GM21529 (cell line): ENCODE data around the gene DNAJC11.
"Not testable (repeated sequence)": the region's sequence is repeated elsewhere in the genome, so short reads cannot be mapped to it uniquely, and the experiment has no call there.

Experiments
- ATAC-seq: cut with Tn5 transposase; IDR thresholded peaks from one replicate; pipeline ENCODE4 v1.9.1; 2021; ENCODE audit not compliant: unreplicated experiment

Gene DNAJC11, protein sequence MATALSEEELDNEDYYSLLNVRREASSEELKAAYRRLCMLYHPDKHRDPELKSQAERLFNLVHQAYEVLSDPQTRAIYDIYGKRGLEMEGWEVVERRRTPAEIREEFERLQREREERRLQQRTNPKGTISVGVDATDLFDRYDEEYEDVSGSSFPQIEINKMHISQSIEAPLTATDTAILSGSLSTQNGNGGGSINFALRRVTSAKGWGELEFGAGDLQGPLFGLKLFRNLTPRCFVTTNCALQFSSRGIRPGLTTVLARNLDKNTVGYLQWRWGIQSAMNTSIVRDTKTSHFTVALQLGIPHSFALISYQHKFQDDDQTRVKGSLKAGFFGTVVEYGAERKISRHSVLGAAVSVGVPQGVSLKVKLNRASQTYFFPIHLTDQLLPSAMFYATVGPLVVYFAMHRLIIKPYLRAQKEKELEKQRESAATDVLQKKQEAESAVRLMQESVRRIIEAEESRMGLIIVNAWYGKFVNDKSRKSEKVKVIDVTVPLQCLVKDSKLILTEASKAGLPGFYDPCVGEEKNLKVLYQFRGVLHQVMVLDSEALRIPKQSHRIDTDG

GRCh38 chr1:6701437-6702153 lies at the start of gene DNAJC11:
TSS of gene DNAJC11 (minus strand) at chr1:6701816. CDS start at chr1:6701800, 16 bp downstream.
- peak; percentile 92 for ATAC-seq

DNA sequence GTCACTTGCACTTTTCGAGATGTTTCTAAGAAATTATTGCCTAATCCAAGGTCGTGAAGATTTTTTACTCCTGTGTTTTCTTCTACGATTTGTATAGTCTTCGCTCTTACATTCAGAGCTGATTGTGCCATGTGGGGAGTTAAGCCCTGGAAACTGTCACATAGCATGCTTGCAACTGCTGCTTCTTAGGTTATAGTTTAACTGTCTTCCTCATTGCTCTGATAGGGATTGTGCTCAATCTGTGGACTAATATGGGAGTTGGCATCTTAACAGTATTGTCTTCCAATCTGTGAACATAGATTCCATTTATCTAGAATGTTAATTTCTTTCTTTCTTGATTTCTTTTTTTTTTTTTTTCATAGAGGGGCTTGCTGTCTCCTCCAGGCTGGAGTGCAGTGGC lies 48.9 kb upstream of the DNAJC11 start:
- no peak for ATAC-seq

DNA sequence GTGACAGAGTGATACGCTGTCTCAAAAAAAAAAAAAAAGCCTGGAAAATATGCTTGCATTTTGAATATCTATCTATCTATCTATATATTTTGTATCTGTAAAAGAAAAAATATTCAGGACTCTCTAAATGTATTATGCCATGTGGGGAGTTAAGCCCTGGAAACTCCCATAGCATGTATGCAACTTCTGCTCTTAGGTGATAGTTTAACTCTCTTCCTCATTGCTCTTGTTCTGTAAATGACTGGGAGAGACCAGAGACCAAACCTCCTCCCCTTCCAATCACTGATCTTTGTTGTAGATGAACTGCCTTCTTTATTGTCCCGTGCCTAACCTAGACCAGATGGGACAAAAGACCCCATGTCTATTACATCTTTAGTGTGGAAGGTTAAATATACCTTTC lies 46.1 kb upstream of the DNAJC11 start:
- no peak for ATAC-seq

DNA sequence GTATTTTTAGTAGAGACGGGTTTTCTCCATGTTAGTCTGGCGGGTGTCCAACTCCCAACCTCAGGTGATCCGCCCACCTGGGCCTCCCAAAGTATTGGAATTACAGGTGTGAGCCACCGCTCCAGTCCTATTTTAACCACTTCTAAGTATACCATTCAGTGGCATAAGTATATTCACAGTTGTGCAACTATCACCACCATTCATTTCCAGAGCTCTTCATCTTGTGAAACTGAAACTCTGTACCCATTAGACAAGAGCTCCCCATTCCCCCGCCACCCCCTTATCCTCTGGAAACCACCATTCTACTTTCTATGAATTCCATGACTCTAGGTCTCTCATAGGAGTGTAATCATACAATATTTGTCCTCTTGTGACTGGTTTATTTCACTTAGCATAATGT lies 43.5 kb upstream of the DNAJC11 start:
- no peak for ATAC-seq

- peak; percentile 47 for ATAC-seq
Measured at GRCh38 chr1:6743189-6744101, 41.8 kb upstream of the DNAJC11 start.

DNA sequence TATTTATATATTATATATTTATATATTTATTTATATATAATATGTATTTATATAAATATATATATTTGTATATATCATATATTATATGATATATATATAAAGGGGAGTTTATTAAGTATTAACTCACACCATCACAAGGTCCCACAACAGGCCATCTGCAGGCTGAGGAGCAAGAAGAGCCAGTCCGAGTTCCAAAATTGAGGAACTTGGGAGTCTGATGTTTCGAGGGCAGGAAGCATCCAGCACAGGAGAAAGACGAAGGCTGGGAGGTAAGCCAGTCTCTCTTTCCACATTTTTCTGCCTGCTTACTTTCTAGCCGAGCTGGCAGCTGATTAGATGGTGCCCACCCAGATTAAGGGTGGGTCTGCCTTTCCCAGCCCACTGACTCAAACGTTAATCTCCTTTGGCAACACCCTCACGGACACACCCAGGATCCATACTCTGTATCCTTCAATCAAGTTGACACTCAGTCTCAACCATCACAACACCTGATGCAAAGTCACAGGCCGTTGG lies 41.1 kb upstream of the DNAJC11 start:
- ATAC-seq: not testable (repeated sequence)

GRCh38 chr1:6738987-6739676 lies 37.5 kb upstream of the DNAJC11 start:
- no peak for ATAC-seq

DNA sequence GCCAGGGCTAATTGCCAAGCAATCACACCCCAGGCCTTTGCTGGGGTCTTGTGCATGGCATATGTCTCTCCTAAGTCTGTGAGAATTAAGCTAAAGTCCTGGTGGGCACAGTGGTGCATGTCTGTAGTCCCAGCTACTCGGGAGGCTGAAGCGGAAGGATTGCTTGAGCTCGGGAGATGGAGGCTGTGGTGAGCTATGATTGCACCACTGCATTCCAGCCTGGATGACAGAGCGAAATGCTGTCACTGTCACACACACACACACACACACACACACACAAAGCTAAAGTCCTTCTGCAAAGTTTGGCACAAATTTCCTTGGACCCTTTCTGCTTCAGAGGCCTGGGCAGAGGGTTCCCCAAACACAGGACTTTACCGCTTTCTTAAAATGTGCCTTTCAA lies 31.3 kb upstream of the DNAJC11 start:
- ATAC-seq: no peak

- ATAC-seq: no peak
Measured at GRCh38 chr1:6731905-6732304, 30.3 kb upstream of the DNAJC11 start.

DNA sequence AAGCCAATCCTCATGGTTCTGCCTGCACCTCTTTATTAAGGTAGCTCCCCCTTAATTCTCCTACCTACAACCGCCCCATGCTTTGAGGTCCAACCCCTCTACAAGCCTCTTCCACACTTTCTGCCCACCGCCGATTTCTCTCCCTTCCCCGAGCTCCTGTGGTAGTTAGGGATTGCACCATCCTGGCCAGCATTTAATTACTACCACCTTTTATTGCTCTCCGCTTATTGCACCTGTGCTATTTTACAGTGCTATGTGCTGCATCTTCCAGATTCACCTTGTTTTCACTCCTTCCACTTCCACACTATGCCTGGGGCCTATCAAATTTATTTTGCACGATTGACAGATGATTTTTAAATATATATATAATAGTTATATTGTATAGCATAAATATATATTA lies 29.3 kb upstream of the DNAJC11 start:
- no peak for ATAC-seq

GRCh38 chr1:6730473-6730872 lies 28.9 kb upstream of the DNAJC11 start:
- ATAC-seq: no peak

GRCh38 chr1:6727535-6727934 lies 25.9 kb upstream of the DNAJC11 start:
- no peak for ATAC-seq

DNA sequence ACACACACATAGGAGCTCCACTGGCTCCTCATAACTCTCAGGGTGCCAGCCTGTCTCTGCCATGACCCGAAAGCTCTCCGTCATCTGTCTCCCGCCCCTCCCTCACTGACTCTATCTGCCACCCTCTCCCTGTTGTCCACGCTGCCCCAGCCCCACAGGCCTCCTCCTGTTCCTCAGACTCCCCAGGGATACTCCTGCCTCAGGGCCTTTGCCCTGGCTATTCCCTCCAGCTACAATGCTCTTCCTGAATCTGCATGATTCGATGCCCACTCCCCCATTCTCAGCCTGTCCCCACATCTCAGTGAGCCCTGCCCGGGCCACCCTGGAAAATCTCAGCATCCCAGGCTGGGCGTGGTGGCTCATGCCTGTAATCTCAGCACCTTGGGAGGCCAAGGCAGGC lies 24.6 kb upstream of the DNAJC11 start:
- no peak for ATAC-seq

DNA sequence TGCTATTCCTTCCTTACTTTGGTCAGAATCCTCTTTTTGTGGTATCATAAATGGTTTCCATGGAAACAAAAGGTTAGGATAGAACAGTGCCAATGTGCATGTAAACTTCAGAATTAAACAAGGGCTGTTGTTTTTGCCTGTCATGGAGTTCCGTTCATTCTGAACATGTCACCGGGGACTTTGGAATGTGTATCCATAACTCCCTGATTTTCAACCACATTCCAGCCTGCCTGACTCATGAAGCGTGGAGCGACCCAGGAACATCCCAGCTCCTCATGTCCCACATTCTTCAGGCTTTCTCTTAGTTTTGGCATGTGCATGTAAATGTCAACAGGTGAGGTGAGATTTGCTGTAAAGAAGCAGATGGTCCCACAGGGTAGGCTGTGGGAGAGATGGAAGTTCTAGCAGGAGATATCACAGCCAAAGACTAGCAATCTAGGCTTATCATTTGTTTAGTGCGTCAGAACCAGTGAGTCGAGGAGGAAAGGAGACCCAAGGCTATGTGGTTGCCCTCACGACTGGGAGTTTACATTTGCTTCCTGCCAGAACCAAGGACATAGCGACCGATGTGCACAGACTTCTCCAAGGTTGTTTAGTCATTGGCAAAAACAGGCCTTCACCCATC lies 23.0 kb upstream of the DNAJC11 start:
- no peak for ATAC-seq

- no peak for ATAC-seq
Measured at GRCh38 chr1:6723621-6724428, 22.2 kb upstream of the DNAJC11 start.

DNA sequence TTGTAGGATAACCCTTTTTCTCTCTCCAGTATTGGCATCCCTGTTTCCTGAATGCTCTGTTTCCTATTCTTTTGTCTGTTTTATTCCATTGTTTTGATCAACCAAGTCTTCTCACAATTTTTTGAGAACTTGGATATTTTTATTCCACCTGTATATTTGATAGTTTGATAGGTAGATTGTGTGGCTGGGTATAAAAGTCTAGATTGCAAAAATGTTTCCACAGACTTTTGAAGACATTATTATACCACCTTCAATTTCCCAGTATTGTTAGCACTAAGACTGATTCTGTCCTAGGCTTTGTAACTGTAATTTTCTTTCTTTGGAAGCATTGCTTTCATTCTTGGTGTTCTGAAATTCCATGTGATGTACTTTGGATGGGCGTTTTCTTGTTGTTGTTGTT lies 9.6 kb upstream of the DNAJC11 start:
- ATAC-seq: no peak

GRCh38 chr1:6704746-6705145 lies 3.1 kb upstream of the DNAJC11 start:
- ATAC-seq: no peak

DNA sequence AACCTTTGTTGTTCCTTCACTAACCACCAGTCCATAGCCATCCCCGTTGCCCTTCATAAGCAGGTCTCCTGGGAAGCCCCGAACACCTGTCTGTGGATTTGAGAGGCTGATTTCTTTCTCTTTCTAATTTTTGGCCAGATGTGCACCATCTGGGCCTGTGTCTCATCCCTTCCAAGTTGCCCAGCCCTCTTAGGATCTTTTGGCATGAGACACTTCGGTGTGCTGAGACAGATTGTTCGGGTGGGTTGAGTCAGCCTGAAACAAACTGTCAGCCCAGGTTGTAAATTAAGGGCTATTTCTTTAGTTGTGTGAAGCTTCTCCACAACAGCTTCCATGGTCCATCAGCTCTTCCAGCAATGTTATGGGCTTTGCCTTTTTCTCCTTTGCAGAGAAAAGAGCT lies 1.4 kb upstream of the DNAJC11 start:
- ATAC-seq: no peak

- no peak for ATAC-seq
Measured at GRCh38 chr1:6700853-6701436, 671 bp downstream of the DNAJC11 start.
